GM04503 (cell line): ENCODE results near the gene PIN1.

Experiments used
- DNase-seq: peaks from one replicate; pipeline ENCODE4 v3.0.0-alpha.2; 2012; ENCODE audit warnings: low read depth

Gene PIN1

DNA sequence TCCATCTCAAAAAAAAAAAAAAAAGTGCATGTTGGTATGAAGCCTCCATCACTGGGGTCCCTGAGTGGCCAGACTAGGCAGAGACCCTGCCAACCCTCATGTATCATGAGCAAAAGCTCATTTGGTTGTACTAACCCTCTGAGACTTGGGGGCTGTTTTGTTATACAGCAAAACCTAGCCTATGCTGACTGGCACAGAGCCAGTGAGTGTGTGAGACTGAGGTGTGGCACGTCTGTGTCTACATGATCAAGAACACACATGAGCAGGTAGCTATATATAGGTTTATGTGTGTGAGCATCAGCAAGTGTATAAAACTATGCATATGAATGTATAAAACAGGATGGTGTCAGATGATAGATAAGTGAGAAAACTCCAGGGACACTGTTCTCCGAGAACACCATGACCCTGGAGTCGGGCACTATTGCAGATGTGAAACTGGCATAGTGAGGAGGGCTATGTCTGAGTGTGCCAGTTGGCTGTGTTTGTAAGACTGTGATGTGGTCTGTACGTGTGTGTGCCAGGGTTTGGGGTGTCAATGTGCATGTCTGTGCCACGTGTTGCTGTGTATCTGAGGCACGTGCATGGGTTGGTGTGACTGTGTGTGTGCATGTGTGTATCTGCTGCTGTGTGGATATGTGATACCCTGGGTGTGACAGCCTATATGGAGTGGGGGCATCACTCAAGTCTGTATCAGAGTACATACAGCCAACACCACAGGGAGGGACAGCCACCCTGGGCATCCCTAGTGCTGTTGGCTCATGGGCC lies 56.7 kb downstream of the PIN1 start:
- no peak for DNase-seq
